RWPE1 (cell line): ENCODE data around the gene ACACB.

ENCODE experiments used
- CTCF ChIA-PET: fragments of 350-600 bp; sonication (Branson Sonifier 250); formaldehyde crosslinking; extraction: SDS; loops from one replicate; lab custom pipeline; 2021; lab: Yijun Ruan, JAX
- POLR2A ChIA-PET: fragments of 400-600 bp; formaldehyde crosslinking; extraction: SDS; loops from one replicate; lab custom pipeline; 2020; ENCODE audit warnings: antibody characterized with exemption; ENCODE audit not compliant: low non-redundant PET; lab: Yijun Ruan, JAX
- DNase-seq: peaks from one replicate; pipeline ENCODE4 v3.0.0; 2012; ENCODE audit warnings: low spot score
- H3K27ac ChIP-seq: fragments of 450-650 bp; 2 replicates; pipeline ENCODE4 v1.5.1; 2017
- TF ChIP-seq, protein P1 (sequence below): fragments of 450-650 bp; conservative IDR thresholded peaks from 2 replicates; pipeline ENCODE4 v1.5.1; 2017; ENCODE audit warnings: low read depth, mild to moderate bottlenecking

ACACB gene

DNA sequence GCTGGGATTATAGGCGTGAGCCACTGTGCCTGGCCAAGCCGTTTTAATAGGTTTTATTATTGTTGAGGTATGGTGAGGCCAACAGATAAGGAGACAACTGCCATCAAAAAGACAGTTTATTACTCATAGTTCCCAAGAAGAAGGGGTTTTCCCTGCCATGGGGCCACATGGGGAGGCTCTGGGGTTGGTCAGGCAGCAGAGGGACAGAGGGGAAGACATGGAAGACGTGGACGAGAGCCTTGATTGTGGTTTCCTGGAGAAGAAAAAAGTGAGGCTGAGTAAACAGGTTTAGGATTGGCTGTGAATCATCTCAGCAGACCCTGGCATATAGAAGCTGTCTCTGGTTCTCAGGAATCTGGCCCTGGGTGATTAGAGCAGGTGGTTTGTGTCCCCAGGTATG lies 122.8 kb downstream of the ACACB start:
- no peak overlapping the region for H3K27ac ChIP-seq
- ChIA-PET CTCF (interaction anchor here (1.2 kb wide), 1 partner anchor 25 kb away, joined by 3 read pairs; no protein-coding TSS in a partner anchor), POLR2A (no interaction called here)
- no peak for DNase-seq
- TF ChIP-seq, protein P1, sequence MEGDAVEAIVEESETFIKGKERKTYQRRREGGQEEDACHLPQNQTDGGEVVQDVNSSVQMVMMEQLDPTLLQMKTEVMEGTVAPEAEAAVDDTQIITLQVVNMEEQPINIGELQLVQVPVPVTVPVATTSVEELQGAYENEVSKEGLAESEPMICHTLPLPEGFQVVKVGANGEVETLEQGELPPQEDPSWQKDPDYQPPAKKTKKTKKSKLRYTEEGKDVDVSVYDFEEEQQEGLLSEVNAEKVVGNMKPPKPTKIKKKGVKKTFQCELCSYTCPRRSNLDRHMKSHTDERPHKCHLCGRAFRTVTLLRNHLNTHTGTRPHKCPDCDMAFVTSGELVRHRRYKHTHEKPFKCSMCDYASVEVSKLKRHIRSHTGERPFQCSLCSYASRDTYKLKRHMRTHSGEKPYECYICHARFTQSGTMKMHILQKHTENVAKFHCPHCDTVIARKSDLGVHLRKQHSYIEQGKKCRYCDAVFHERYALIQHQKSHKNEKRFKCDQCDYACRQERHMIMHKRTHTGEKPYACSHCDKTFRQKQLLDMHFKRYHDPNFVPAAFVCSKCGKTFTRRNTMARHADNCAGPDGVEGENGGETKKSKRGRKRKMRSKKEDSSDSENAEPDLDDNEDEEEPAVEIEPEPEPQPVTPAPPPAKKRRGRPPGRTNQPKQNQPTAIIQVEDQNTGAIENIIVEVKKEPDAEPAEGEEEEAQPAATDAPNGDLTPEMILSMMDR = no peak

DNA sequence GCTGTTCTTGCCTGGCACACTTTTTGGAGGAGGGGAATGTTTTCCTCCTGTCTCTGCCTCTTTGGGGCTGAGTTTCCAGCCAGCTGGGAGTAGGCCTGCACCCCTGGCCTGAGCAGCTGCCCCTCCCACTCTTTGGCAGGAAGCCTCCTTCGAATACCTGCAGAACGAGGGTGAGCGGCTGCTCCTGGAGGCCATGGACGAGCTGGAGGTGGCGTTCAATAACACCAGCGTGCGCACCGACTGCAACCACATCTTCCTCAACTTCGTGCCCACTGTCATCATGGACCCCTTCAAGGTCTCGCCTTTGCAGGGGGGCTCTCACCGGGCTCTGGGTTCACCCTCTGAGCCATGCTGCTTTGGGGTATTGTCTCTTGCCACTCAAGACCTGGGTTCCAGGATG lies 123.3 kb downstream of the ACACB start:
- ChIA-PET POLR2A (no interaction called here), CTCF (interaction anchor here (1.2 kb wide), 1 partner anchor 25 kb away, joined by 3 read pairs; no protein-coding TSS in a partner anchor)

DNA sequence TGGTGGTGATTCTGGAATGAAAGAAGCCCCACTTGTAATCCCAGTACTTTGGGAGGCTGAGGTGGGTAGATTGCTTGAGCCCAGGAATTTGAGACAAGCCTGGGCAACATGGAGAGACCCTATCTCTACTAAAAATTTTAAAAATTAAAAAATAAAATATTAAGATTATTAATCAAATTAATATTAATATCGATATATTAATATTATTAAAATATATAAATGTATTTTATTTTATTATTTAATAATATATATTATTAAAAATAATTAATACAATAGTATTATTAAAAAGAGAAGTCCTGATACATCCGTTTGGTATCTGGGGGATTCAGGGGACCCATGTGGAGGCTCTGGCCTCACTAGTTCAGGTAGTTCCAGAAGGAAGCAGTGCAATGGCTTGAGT lies 124.0 kb downstream of the ACACB start:
- TF ChIP-seq, protein P1 = no peak
- no peak overlapping the region for H3K27ac ChIP-seq
- no peak for DNase-seq
- ChIA-PET CTCF (no interaction called here), POLR2A (no interaction called here)

More for the DNA sequence above, 123.3 kb downstream of the ACACB start:
- DNase-seq = no peak
- H3K27ac ChIP-seq = no peak overlapping the region
- TF ChIP-seq, protein P1 = no peak

DNA sequence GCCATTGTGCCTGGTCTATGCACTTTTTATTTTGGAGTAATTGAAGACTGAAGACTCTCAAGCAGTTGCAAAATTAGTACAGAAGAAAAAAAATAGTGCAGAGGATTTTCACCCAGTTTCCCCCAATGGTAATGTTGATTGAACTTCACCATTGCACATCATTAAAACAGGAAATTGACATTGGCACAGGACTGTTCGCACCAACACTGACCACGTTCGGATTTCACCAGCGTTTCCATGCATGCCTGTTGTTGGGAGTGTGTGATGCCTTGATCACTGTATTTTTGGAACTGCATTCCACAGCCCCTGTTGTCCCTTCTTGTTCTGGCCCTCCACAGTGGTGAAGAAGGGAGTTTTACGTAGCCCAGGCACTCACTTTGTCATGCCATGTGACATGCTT lies 125.5 kb downstream of the ACACB start:
- POLR2A ChIA-PET = no interaction called here
- no peak for DNase-seq
- no peak overlapping the region for H3K27ac ChIP-seq
- TF ChIP-seq, protein P1 = no peak
- CTCF ChIA-PET = no interaction called here

DNA sequence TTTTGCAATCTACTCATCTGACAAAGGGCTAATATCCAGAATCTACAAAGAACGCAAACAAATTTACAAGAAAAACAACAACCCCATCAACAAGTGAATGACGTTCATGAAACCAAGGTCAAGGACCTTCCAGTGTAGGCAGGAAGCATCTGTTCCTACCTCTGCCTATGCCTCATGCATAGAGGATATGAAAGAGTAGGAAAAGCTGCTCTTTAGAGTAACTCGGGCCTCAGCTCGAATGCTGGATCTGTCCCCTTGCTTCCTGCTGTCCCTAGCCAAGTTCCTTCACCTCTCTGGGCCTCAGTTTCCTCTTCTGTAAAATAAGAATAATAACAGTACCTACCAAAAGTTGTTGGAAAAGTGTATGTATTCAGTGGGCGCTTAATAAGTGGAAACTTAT lies 127.7 kb downstream of the ACACB start:
- CTCF ChIA-PET = no interaction called here
- POLR2A ChIA-PET = no interaction called here
- H3K27ac ChIP-seq = no peak overlapping the region
- TF ChIP-seq, protein P1 = no peak
- DNase-seq = no peak

DNA sequence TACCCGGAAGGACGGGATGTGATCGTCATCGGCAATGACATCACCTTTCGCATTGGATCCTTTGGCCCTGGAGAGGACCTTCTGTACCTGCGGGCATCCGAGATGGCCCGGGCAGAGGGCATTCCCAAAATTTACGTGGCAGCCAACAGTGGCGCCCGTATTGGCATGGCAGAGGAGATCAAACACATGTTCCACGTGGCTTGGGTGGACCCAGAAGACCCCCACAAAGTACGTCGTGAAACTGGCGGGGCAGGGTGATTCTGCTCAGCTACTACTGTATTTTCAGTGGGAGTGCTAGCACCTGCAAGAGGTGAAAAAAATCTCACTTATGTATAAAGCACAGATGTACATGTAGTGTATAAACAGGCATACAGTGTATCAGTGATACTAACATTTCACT lies 129.8 kb downstream of the ACACB start:
- H3K27ac ChIP-seq = no peak overlapping the region
- TF ChIP-seq, protein P1 = no peak
- CTCF ChIA-PET = interaction anchor here (1.5 kb wide), 1 partner anchor 18 kb away, joined by 5 read pairs; no protein-coding TSS in a partner anchor
- DNase-seq = no peak
- POLR2A ChIA-PET = no interaction called here
